WTC11 (cell line): Measurements from ENCODE around the gene PLBD2.

Source experiments
- MXD4 ChIP-seq: fragments of 250-450 bp; sonication (Bioruptor Pico); IDR thresholded peaks from 2 replicates; pipeline ENCODE4 v1.8.0; 2021; ENCODE audit warnings: mild to moderate bottlenecking, moderate library complexity, borderline replicate concordance
- NR1H2 ChIP-seq: sonication (generic); formaldehyde crosslinking; IDR thresholded peaks from 2 replicates; pipeline ENCODE4 v1.9.0; 2021; ENCODE audit warnings: mild to moderate bottlenecking, moderate library complexity, missing genetic modification reagents
- NR2C2 ChIP-seq: sonication (generic); formaldehyde crosslinking; IDR thresholded peaks from 2 replicates; pipeline ENCODE4 v1.8.0; 2022; ENCODE audit warnings: mild to moderate bottlenecking, missing genetic modification reagents
- TEAD4 ChIP-seq: sonication (generic); formaldehyde crosslinking; IDR thresholded peaks from 2 replicates; pipeline ENCODE4 v1.8.0; 2022; ENCODE audit warnings: mild to moderate bottlenecking, missing genetic modification reagents
- TF ChIP-seq, protein P1 (sequence below): fragments of 200-600 bp; IDR thresholded peaks from 2 replicates; pipeline ENCODE4 v1.8.0; 2022; ENCODE audit warnings: antibody characterized with exemption
- TF ChIP-seq, protein P2 (sequence below): sonication (generic); formaldehyde crosslinking; IDR thresholded peaks from 2 replicates; pipeline ENCODE4 v1.8.1; 2022; ENCODE audit warnings: missing genetic modification reagents, borderline replicate concordance

DNA sequence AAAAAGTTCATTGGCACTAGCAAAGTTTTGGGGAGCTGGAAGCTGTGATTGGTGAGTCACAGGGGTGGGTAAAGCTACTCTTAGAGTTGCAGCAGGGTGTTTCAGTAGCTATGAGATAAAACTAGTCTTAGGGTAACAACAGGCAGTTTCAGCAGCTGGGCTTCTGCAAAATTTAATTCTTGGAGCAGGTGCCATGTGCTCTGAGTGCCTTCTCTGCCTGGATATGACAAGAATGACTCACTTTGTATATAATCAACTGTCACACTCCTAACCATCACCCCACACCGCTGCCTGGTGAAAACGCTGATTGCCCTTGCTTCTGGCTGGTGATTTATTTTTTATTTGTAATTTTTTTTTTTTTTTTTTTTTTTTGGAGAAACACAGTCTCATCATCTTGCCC is 10.5 kb upstream of the PLBD2 start:
- TF ChIP-seq, protein P1, sequence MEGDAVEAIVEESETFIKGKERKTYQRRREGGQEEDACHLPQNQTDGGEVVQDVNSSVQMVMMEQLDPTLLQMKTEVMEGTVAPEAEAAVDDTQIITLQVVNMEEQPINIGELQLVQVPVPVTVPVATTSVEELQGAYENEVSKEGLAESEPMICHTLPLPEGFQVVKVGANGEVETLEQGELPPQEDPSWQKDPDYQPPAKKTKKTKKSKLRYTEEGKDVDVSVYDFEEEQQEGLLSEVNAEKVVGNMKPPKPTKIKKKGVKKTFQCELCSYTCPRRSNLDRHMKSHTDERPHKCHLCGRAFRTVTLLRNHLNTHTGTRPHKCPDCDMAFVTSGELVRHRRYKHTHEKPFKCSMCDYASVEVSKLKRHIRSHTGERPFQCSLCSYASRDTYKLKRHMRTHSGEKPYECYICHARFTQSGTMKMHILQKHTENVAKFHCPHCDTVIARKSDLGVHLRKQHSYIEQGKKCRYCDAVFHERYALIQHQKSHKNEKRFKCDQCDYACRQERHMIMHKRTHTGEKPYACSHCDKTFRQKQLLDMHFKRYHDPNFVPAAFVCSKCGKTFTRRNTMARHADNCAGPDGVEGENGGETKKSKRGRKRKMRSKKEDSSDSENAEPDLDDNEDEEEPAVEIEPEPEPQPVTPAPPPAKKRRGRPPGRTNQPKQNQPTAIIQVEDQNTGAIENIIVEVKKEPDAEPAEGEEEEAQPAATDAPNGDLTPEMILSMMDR = no peak
- TF ChIP-seq NR1H2 (no peak), TEAD4 (CRISPR knock-in tag) (no peak), NR2C2 (no peak), MXD4 (no peak)
- TF ChIP-seq, protein P2, sequence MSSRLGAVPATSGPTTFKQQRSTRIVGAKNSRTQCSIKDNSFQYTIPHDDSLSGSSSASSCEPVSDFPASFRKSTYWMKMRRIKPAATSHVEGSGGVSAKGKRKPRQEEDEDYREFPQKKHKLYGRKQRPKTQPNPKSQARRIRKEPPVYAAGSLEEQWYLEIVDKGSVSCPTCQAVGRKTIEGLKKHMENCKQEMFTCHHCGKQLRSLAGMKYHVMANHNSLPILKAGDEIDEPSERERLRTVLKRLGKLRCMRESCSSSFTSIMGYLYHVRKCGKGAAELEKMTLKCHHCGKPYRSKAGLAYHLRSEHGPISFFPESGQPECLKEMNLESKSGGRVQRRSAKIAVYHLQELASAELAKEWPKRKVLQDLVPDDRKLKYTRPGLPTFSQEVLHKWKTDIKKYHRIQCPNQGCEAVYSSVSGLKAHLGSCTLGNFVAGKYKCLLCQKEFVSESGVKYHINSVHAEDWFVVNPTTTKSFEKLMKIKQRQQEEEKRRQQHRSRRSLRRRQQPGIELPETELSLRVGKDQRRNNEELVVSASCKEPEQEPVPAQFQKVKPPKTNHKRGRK (CRISPR knock-in tag) = no peak
